Middle frontal gyrus (tissue), 1 donor: Measurements from ENCODE around the gene PM20D1.
A peak's percentile ranks its signal among the peaks of the same experiment; 100 is the strongest.
"Not testable (repeated sequence)": the region's sequence is repeated elsewhere in the genome, so short reads cannot be mapped to it uniquely, and the experiment has no call there.

Source experiments
- DNase-seq: peaks from one replicate; pipeline ENCODE4 v3.0.0-alpha.2; 2015; ENCODE audit warnings: low spot score; ENCODE audit errors: extremely low spot score

Gene PM20D1

GRCh38 chr1:205840146-205840923 lies 9.6 kb downstream of the PM20D1 start:
- no peak for DNase-seq

- DNase-seq: no peak
Measured at GRCh38 chr1:205837382-205837970, 12.5 kb downstream of the PM20D1 start.

DNA sequence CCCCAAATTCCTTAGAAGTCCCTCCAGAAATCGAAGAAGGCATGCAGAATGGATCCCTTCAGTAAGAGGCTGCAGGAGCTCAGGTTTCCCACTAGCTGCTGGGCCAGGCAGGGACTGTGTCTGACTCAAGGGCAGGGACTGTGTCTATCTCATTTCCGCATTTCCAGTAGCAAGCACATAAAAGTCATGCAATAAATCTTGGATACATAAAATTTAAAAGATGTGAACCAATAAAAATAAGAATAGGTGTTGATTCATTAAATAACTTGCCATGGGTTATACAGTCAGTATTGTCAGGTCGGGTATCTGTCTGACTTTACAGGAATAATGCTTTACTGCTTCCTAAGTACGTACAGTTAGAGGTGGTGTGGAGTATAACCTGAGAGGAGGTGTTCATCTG lies 15.2 kb downstream of the PM20D1 start:
- no peak for DNase-seq

GRCh38 chr1:205832326-205832751 lies 17.6 kb downstream of the PM20D1 start:
- no peak for DNase-seq

- DNase-seq: no peak
Measured at GRCh38 chr1:205827623-205828022, 22.3 kb downstream of the PM20D1 start.

DNA sequence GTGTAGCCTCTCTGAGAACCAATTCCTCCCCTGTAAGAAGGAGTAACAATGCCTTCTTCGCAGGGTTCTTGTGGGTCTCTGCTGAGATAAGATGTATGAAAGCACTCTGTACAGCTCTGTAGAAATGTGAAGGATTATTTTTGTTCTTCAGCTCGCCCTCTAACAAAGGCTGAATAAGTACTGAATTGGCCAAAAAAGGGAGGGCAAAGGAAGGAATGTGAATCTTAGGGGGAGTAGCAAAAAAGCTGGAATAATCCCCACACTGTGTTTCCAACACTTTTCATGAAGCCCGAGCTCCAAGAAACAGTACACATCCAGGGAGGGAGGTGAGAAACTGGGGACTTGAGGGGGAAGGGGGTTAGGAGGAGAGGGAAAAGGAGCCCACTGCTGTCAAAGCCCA lies 22.9 kb downstream of the PM20D1 start:
- DNase-seq: no peak

DNA sequence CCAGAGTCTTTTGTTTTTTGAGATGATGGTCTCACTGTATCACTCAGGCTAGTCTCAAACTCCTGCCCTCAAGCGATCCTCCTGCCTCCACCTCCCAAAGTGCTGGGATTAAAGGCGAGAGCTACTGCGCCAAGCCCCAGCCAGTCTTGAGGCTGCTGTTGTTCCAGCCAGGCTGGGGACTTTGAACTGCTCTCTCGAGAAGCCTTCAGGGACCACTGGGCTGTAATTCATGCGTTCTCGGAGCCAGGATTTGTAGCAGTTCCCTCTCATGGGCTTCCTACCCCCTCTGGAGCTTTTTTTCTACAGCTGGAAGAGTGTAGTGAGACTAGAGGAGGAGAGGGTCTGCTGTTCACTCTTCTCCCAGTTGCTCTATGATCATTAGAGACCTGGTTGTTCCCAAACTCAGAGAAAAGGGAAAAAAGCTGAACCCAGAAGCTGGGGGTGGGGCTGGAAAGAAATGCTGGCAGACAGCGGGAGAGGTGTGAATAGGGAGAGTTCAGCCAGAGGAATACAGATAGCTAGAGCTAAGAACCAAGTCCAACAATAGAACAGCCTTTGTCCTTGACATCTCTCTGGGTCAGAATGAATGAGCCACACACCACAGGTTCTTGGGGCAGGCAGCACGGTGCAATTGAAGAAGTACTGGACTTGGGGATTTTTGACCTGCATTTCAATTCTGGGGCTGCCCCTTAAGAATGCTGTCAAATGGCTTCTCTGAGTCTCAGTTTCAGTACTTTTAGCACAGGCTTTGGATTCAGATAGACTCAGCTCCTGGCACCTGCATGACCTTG lies 23.7 kb downstream of the PM20D1 start:
- DNase-seq: no peak

DNA sequence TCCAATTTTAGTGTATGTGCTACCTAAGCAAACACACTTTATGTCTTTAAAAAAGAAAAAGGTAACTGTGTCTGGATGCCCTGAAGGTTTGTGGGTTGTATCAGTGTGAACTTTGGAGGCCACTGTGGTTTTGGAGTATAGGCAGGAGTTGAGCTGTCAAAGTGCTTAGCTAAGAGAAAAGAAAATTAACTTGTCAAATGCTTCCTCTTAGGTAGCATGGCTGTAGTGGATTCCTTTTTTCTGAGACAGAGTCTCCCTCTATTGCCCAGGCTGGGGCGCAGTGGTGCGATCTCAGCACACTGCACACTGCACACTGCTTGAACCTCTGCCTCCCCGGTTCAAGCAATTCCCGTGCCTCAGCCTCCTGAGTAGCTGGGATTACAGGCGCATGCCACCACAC lies 25.8 kb downstream of the PM20D1 start:
- DNase-seq: no peak

DNA sequence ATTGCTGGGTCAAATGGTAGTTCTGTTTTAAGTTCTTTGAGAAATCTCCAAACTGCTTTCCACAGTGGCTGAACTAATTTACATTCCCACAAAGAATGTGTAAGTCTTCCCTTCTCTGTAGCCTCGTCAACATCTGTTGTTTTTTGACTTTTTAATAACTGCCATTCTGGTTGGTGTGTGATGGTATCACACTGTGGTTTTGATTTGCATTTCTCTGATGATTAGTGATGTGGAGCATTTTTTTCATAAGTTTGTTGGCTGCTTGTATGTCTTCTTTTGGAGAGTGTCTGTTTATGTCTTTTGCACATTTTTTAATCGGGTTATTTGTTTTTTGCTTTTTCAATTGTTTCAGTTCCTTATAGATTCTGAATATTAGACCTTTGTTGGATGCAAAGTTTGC lies 26.7 kb downstream of the PM20D1 start:
- not testable (repeated sequence) for DNase-seq

GRCh38 chr1:205822397-205822796 lies 27.5 kb downstream of the PM20D1 start:
- no peak for DNase-seq

DNA sequence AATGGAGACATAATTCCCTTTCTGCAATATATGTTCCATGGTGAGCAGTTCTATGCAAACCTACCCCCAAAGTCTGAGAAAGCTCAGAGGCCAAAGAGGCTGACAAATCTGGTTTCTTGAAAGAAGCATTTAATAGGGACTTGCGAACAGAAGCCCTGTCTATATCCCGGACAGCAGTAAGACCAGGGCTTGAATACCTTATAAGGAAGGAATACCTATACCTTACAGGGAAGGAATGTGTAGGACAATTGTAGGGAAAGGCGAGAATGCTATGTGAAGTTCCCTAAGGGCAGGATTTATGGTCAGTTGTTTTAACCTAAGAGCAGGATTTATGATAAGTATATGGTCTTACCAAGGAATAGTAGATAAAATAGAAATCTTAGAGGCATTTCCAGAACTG lies 31.9 kb downstream of the PM20D1 start:
- DNase-seq: no peak

GRCh38 chr1:205817364-205817763 lies 32.6 kb downstream of the PM20D1 start:
- DNase-seq: no peak

DNA sequence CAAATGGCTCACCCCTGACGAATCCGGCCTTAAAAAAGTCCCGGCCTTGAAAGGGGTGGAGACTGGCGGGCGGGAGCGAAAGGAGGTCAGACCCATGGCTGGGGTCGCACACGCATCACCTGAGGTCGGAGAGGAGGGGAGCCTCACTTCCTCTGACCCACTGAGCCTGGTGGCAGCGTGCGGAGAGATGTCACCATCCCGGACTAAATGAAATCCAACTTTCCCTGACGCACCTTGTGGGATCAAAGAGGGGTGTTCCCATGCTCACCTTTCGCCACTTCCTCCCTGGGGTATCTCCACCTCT lies 36.2 kb downstream of the PM20D1 start:
- DNase-seq: no peak

DNA sequence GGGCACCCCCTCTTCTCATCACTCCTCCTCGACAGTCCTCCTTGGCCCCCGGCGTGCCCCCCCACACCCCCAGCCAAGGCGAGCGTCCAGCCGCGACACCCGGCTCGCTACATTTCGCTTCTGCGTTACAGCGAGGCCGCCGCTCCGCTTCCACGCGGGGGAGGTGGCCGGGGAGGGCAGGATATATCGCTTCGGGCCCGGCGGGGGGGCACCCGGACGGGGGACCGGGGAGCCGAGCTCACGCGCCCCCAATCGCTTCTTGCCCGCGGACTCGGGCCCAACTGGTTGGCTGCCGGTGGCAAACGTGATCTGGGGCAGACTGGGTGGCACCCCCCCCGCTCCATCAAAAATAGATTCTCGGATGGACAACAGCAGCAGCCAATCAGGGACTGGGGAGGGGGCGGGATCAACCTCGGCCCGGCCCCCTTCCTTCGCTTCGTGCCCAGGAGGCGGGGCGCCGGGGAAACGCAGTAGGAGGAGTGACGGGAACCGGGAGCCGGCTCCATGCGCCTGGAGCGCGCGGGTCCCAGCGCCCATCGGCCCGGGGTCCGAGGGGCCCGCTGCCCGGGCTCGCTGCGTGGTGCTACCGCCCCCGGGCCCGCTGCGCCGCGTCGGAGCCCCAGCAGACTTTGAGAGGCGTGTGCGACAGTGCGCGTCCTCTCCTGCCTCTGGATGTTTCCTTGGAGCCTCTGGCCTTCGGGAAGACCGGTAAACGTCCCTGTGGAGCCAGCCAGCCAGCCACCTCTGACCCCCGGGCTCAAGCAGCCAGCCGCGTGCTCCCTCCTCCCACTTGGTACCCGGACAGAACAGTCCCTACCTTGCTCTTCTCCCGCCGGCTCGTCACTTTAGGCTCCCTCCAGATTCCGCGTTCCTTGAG lies 36.8 kb downstream of the PM20D1 start, which contains the start of gene SLC41A1:
SLC41A1 (minus strand) TSS at position 321 of the 877 bp plus-strand sequence. CDS start 2,757 bp downstream, outside the sequence.
- peak; percentile 85 for DNase-seq

GRCh38 chr1:205812271-205812877 lies 37.6 kb downstream of the PM20D1 start:
- DNase-seq: no peak

- DNase-seq: no peak
Measured at GRCh38 chr1:205811660-205812059, 38.3 kb downstream of the PM20D1 start.

DNA sequence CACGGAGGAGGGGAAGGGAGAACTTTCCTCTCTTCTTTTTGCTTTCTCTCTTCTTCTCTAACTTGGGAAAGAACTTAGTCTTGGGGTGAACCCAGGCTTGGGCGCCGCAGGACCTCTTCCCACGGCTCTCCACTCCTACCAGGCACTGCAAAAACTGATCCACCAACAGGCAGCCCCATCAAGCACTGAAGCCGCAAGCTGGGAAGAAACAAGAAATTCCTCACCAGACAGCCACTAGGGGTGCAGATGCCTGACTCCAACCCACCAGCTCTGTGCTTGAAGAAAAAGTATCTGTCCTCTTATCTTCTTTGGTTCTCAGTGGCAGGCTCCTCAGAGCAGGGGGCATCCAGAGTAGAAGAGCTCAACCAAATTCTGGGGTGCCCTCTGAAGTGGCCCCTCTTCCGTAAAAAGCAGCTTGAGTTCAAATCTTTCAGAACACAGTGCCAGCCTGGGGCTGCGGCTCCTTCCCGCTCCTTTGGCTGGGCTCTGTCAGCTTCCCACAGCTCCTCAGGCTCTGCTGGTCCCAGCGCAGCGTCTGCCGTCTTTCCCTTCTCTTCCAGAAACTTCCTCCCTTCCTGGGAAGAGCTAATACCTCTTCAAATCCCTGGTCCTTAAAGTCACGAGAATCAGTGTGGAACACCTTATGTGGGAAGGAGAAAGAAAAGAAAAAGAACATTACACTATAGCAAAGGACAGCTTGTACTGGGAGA lies 39.3 kb downstream of the PM20D1 start:
- DNase-seq: no peak

GRCh38 chr1:205809942-205810345 lies 40.0 kb downstream of the PM20D1 start:
- no peak for DNase-seq

GRCh38 chr1:205809469-205809868 lies 40.5 kb downstream of the PM20D1 start:
- DNase-seq: no peak

DNA sequence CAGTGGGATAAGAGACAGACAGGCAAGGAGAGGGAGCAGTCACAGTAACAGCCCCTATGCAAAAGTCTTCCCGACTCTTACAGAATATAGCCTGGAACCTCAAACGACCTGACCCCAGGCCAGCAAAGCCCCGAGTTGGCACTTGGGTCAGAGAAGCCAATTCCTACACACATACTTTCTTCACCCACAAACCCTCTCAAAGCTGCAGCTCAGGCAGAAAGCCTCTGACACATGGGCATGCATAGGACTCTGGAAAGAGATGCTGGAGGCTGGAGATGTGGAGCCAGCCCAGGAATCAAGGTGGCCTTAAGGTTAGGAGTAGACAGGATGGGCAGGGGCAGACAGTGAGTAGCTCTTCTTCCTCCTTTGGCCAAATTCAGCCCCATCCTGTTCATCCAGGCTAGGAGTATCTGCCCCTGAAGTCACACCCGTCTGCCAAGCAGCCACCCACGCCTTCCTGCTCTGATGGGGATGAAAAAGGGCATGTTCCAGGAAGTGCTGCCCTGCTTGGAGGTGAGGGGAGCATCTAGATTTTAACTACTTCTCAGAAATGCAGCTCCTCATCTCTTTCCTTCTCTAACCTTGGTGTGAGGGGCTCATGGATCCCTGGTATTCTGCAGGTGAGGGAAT lies 44.7 kb downstream of the PM20D1 start:
- no peak for DNase-seq
